ENCODE measurements around the gene CIAO3. TPM values are rescaled to one million over a fixed set of nuclear protein-coding genes. Genes with fewer than 3 reads are reported as not detected.

The CIAO3 gene
- total RNA-seq, 2 donors from 2014 or later, result 38.0 to 40.6 TPM

DNA sequence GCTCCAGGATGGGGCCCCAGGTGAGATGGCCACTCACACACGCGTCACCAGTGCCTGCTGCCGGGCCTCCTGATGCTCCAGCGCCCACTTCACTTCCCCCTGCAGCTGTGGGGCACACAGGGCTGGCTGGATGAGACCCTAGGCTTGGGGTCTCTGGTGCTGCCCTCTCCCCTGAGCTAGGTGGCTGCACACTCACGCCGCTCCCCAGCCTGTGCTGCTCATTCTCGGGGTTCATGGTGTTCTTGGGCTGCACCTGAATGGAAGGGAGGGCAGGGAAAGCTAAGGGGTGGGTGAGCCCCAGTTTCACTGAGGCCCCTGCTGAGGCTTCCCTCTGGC is 15.8 kb downstream of the CIAO3 start:
- no peak overlapping the region for H3K4me3 Mint-ChIP-seq
- no peak overlapping the region for H3K27ac Mint-ChIP-seq

DNA sequence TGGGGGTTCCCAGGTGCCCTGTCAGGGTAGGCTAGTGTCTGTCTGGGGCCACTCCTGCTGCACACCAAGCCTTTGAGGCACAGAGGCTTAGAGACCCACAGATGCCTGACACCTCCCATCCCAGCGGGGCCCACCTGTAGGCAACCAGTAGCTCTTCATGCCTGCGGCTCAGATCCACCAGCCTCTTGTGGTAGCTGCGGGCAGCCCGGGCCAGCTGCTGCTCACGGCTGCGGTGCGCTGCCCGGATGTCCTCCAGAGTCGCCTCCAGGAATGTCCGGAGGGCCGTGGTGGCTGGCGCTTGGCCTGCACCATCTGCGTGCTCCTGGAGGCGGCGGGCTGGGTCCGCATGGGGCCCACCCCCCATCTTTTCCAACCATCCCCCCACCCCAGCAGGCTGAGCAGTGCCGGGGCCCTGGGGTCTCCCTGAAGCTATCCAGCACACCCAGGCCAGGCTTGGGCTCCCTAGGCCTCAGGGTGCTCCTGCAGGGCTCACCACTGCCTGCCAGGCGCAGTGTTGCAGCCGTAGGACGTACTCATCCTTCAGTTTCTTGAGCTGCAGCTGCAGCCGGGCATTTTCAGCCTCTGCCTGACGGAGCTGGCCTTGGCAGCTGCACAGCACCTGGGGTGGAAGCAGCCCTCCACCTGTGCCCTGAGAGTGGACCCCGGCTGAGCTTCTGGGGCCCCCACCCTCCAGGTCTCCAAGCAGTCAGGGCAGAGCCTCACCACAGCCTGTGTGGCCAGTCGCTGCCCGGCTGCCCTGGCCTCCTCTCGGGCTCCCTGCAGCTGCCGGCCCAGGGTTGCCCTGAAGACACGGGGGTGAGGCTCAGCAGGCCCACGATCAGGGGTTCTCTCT is 16.4 kb downstream of the CIAO3 start:
- no peak for DNase-seq
- H3K27me3 Mint-ChIP-seq (ENCODE audit: low read depth), result no peaks in the 10 kb centered on the region

More for the DNA sequence above, 15.8 kb downstream of the CIAO3 start:
- Mint-ChIP-seq H3K36me3 (ENCODE audit: insufficient read depth in 2 of 2) (no peaks in the 10 kb centered on the region), H3K9me3 (no peaks in the 10 kb centered on the region), H3K27me3 (ENCODE audit: low read depth) (no peaks in the 10 kb centered on the region), H3K4me1 (ENCODE audit: low read depth) (peaks cover 10% of the 10 kb centered on the region)
- DNase-seq (no peak), ATAC-seq (replicated peaks in 1 of 2) (no peak)

GRCh38 chr16:723695-724094 is 17.1 kb downstream of the CIAO3 start:
- ATAC-seq (replicated peaks in 1 of 2) (no peak), DNase-seq (no peak)
- Mint-ChIP-seq H3K4me3 (no peak overlapping the region), H3K36me3 (ENCODE audit: insufficient read depth in 2 of 2) (no peaks in the 10 kb centered on the region), H3K27me3 (ENCODE audit: low read depth) (no peaks in the 10 kb centered on the region), H3K4me1 (ENCODE audit: low read depth) (peaks cover 22% of the 10 kb centered on the region), H3K9me3 (no peaks in the 10 kb centered on the region), H3K27ac (no peak overlapping the region)

More for the DNA sequence above, 16.4 kb downstream of the CIAO3 start:
- no peaks in the 10 kb centered on the region for H3K9me3 Mint-ChIP-seq
- H3K4me3 Mint-ChIP-seq, result no peak overlapping the region
- ATAC-seq (replicated peaks in 1 of 2), result no peak
- H3K4me1 Mint-ChIP-seq (ENCODE audit: low read depth), result peaks cover 15% of the 10 kb centered on the region
- H3K27ac Mint-ChIP-seq, result no peak overlapping the region
- no peaks in the 10 kb centered on the region for H3K36me3 Mint-ChIP-seq (ENCODE audit: insufficient read depth in 2 of 2)

- Mint-ChIP-seq H3K4me3 (peak overlapping the region; percentile 79 to 87), H3K27me3 (ENCODE audit: low read depth) (no peaks in the 10 kb centered on the region), H3K36me3 (ENCODE audit: insufficient read depth in 2 of 2) (no peaks in the 10 kb centered on the region), H3K27ac (no peak overlapping the region), H3K9me3 (no peaks in the 10 kb centered on the region), H3K4me1 (ENCODE audit: low read depth) (peaks cover 24% of the 10 kb centered on the region)
- DNase-seq, result no peak
- ATAC-seq (replicated peaks in 1 of 2), result no peak
Observed at GRCh38 chr16:722835-723633, 17.8 kb downstream of the CIAO3 start.

DNA sequence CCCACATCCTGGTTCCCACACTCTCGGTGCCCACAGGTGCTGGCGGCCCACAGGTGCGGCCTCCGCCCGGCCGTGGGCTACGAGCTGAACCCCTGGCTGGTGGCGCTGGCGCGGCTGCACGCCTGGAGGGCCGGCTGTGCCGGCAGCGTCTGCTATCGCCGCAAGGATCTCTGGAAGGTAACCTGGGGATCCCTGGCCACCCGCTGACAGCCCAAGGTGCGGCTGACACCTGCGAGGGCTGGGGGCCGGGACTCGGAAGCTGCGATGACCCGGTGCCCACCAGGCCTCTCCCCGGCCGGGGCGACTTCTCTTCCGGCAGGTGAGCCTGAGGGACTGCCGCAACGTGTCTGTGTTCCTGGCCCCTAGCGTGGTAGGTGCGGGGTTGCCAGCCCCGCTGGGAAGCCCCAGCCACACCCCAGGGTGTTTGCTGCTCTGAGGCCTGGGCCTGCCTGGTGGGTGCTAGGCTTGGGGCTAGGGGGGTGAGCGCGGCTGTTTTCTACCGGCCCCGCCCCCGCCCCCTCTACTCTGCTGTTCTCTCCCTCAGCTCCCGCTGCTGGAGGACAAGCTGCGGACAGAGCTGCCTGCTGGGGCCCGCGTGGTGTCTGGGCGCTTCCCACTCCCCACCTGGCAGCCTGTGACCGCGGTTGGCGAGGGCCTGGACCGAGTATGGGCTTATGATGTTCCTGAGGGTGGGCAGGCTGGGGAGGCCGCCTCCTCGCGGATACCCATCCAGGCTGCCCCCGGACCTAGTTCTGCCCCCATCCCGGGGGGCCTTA is 18.8 kb downstream of the CIAO3 start:
- H3K27me3 Mint-ChIP-seq (ENCODE audit: low read depth), result no peaks in the 10 kb centered on the region
- peak in 1 of 2 donors; percentile 36 for DNase-seq
- H3K4me3 Mint-ChIP-seq, result peak overlapping the region; percentile 79 to 87
- no peaks in the 10 kb centered on the region for H3K36me3 Mint-ChIP-seq (ENCODE audit: insufficient read depth in 2 of 2)
- H3K27ac Mint-ChIP-seq, result no peak overlapping the region
- H3K4me1 Mint-ChIP-seq (ENCODE audit: low read depth), result peaks cover 24% of the 10 kb centered on the region
- no peaks in the 10 kb centered on the region for H3K9me3 Mint-ChIP-seq
- ATAC-seq (replicated peaks in 1 of 2), result peak in 1 of 2 donors; percentile 4

GRCh38 chr16:720990-721764 is 19.6 kb downstream of the CIAO3 start, which contains the start of gene ANTKMT:
Gene ANTKMT (plus strand): TSS chr16:721146. CDS start chr16:721275, 129 bp downstream.
- Mint-ChIP-seq H3K27me3 (ENCODE audit: low read depth) (no peaks in the 10 kb centered on the region), H3K4me1 (ENCODE audit: low read depth) (peaks cover 29% of the 10 kb centered on the region), H3K9me3 (no peaks in the 10 kb centered on the region), H3K36me3 (ENCODE audit: insufficient read depth in 2 of 2) (no peaks in the 10 kb centered on the region), H3K4me3 (peak within 1 kb of the TSS; percentile 87 to 91), H3K27ac (no peak within 1 kb of the TSS)
- DNase-seq (peak; percentile 87), ATAC-seq (replicated peaks in 1 of 2) (peak; percentile 82 to 83)

- Mint-ChIP-seq H3K27me3 (ENCODE audit: low read depth) (no peaks in the 10 kb centered on the region), H3K36me3 (ENCODE audit: insufficient read depth in 2 of 2) (no peaks in the 10 kb centered on the region), H3K9me3 (no peaks in the 10 kb centered on the region), H3K27ac (no peak overlapping the region), H3K4me1 (ENCODE audit: low read depth) (peaks cover 29% of the 10 kb centered on the region), H3K4me3 (peak overlapping the region; percentile 87 to 91)
- DNase-seq (peak; percentile 41 to 49), ATAC-seq (replicated peaks in 1 of 2) (peak; percentile 17 to 27)
Observed at GRCh38 chr16:720447-720989, 20.3 kb downstream of the CIAO3 start.

GRCh38 chr16:719815-720446 is 20.9 kb downstream of the CIAO3 start:
- H3K36me3 Mint-ChIP-seq (ENCODE audit: insufficient read depth in 2 of 2), result no peaks in the 10 kb centered on the region
- DNase-seq (no peak), ATAC-seq (replicated peaks in 1 of 2) (no peak)
- peak overlapping the region; percentile 87 to 91 for H3K4me3 Mint-ChIP-seq
- no peak overlapping the region for H3K27ac Mint-ChIP-seq
- no peaks in the 10 kb centered on the region for H3K9me3 Mint-ChIP-seq
- H3K27me3 Mint-ChIP-seq (ENCODE audit: low read depth), result no peaks in the 10 kb centered on the region
- peaks cover 29% of the 10 kb centered on the region for H3K4me1 Mint-ChIP-seq (ENCODE audit: low read depth)

GRCh38 chr16:718922-719321 is 21.9 kb downstream of the CIAO3 start:
- Mint-ChIP-seq H3K4me1 (ENCODE audit: low read depth) (peaks cover 29% of the 10 kb centered on the region), H3K36me3 (ENCODE audit: insufficient read depth in 2 of 2) (no peaks in the 10 kb centered on the region), H3K27me3 (ENCODE audit: low read depth) (no peaks in the 10 kb centered on the region), H3K4me3 (peak overlapping the region; percentile 87 to 91), H3K27ac (no peak overlapping the region), H3K9me3 (no peaks in the 10 kb centered on the region)
- no peak for ATAC-seq (replicated peaks in 1 of 2)
- no peak for DNase-seq

DNA sequence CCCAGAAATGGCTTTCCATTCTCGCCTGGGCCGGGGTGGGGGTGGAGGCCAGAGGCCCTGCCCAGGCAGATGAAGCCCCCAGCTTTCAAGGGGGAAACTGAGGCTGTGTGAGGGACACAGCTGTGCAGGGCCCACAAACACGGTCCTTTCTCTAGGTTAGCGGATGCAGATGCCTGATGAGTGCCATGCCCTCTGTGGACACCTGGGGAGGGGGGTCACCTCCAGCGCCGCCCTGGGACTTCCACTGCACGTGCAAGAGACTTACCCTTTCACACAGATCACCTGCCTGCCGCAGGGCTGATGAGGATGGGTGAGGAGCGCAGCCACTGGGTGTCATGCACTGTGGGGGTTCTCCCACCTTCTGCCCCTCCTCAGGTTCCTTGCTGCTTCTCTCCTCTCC is 22.4 kb downstream of the CIAO3 start:
- Mint-ChIP-seq H3K4me3 (no peak overlapping the region), H3K4me1 (ENCODE audit: low read depth) (peaks cover 29% of the 10 kb centered on the region), H3K27me3 (ENCODE audit: low read depth) (no peaks in the 10 kb centered on the region), H3K27ac (no peak overlapping the region), H3K36me3 (ENCODE audit: insufficient read depth in 2 of 2) (no peaks in the 10 kb centered on the region), H3K9me3 (no peaks in the 10 kb centered on the region)
- DNase-seq (no peak), ATAC-seq (replicated peaks in 1 of 2) (no peak)

- H3K36me3 Mint-ChIP-seq (ENCODE audit: insufficient read depth in 2 of 2), result no peaks in the 10 kb centered on the region
- no peak overlapping the region for H3K27ac Mint-ChIP-seq
- H3K4me1 Mint-ChIP-seq (ENCODE audit: low read depth), result peaks cover 28% of the 10 kb centered on the region
- DNase-seq (no peak), ATAC-seq (replicated peaks in 1 of 2) (no peak)
- peaks cover 4% of the 10 kb centered on the region for H3K27me3 Mint-ChIP-seq (ENCODE audit: low read depth)
- no peaks in the 10 kb centered on the region for H3K9me3 Mint-ChIP-seq
- H3K4me3 Mint-ChIP-seq, result no peak overlapping the region
Observed at GRCh38 chr16:717450-718245, 23.1 kb downstream of the CIAO3 start.
